ENCODE data around the gene RNF11.

The RNF11 gene

DNA sequence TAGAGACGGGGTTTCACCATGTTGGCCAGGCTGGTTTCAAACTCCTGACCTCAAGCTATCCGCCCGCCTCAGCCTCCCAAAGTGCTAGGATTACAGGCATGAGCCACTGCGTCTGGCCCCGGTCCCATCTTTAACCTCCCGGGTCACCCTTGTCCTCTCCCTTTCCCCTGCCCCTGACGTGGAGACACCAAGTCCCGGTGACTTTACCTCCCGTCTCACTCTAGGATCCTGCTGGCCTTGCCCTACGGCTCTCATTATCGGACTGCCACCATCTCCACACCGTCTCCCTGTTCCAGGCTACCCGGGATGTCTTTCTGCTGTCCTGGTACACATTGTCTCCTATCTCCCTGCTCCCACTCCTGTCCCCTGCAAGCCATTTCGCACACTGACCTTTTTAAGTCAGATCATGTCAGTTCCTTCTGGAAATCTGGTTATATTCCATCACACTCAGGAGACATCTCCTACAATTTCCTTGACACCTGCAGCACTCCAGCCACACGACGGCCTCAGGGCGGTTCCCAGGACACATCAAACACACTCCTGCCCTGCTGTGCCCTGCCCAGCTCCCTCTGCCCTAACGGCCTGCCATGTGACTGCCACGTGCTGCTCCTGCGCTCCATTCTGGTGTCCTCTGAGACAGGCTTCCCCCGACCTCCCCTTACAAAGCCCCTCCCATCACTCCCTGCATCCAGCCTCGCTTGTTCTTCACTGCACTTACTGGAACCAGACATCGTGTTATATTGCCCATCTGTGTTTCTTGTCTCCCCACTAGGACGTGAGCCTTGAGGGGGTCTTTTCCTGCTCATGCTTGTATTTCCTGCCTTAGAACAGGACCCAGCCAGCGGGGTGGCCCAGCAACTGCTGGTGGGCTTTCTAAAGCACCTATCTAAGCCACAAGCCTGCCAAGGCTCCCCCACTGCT lies 61.6 kb downstream of the RNF11 start:
- no peak for TF ChIP-seq PPARA (CRISPR knock-in tag; IDR thresholded peaks at IDR 0.05; ENCODE audit: borderline replicate concordance)
- TF ChIP-seq ZNF565 (CRISPR knock-in tag; conservative IDR thresholded peaks at IDR 0.05; ENCODE audit: low read depth), result no peak
- TF ChIP-seq, protein P1, sequence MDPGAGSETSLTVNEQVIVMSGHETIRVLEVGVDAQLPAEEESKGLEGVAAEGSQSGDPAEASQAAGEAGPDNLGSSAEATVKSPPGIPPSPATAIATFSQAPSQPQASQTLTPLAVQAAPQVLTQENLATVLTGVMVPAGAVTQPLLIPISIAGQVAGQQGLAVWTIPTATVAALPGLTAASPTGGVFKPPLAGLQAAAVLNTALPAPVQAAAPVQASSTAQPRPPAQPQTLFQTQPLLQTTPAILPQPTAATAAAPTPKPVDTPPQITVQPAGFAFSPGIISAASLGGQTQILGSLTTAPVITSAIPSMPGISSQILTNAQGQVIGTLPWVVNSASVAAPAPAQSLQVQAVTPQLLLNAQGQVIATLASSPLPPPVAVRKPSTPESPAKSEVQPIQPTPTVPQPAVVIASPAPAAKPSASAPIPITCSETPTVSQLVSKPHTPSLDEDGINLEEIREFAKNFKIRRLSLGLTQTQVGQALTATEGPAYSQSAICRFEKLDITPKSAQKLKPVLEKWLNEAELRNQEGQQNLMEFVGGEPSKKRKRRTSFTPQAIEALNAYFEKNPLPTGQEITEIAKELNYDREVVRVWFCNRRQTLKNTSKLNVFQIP (CRISPR knock-in tag; IDR thresholded peaks at IDR 0.05; ENCODE audit: borderline replicate concordance, low read depth), result no peak
- TF ChIP-seq BACH2 (CRISPR knock-in tag; IDR thresholded peaks at IDR 0.05; ENCODE audit: borderline replicate concordance), result no peak
- no peak for TF ChIP-seq TOX (CRISPR knock-in tag; IDR thresholded peaks at IDR 0.05; ENCODE audit: borderline replicate concordance)
- no peak for TF ChIP-seq TCF4 (CRISPR knock-in tag; IDR thresholded peaks at IDR 0.05; ENCODE audit: borderline replicate concordance)
- TF ChIP-seq, protein P2, sequence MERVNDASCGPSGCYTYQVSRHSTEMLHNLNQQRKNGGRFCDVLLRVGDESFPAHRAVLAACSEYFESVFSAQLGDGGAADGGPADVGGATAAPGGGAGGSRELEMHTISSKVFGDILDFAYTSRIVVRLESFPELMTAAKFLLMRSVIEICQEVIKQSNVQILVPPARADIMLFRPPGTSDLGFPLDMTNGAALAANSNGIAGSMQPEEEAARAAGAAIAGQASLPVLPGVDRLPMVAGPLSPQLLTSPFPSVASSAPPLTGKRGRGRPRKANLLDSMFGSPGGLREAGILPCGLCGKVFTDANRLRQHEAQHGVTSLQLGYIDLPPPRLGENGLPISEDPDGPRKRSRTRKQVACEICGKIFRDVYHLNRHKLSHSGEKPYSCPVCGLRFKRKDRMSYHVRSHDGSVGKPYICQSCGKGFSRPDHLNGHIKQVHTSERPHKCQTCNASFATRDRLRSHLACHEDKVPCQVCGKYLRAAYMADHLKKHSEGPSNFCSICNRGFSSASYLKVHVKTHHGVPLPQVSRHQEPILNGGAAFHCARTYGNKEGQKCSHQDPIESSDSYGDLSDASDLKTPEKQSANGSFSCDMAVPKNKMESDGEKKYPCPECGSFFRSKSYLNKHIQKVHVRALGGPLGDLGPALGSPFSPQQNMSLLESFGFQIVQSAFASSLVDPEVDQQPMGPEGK (CRISPR knock-in tag; IDR thresholded peaks at IDR 0.05; ENCODE audit: borderline replicate concordance), result no peak
- TF ChIP-seq, protein P3, sequence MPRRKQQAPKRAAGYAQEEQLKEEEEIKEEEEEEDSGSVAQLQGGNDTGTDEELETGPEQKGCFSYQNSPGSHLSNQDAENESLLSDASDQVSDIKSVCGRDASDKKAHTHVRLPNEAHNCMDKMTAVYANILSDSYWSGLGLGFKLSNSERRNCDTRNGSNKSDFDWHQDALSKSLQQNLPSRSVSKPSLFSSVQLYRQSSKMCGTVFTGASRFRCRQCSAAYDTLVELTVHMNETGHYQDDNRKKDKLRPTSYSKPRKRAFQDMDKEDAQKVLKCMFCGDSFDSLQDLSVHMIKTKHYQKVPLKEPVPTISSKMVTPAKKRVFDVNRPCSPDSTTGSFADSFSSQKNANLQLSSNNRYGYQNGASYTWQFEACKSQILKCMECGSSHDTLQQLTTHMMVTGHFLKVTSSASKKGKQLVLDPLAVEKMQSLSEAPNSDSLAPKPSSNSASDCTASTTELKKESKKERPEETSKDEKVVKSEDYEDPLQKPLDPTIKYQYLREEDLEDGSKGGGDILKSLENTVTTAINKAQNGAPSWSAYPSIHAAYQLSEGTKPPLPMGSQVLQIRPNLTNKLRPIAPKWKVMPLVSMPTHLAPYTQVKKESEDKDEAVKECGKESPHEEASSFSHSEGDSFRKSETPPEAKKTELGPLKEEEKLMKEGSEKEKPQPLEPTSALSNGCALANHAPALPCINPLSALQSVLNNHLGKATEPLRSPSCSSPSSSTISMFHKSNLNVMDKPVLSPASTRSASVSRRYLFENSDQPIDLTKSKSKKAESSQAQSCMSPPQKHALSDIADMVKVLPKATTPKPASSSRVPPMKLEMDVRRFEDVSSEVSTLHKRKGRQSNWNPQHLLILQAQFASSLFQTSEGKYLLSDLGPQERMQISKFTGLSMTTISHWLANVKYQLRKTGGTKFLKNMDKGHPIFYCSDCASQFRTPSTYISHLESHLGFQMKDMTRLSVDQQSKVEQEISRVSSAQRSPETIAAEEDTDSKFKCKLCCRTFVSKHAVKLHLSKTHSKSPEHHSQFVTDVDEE (CRISPR knock-in tag; IDR thresholded peaks at IDR 0.05), result no peak
- no peak for TF ChIP-seq ESRRG (CRISPR knock-in tag; IDR thresholded peaks at IDR 0.05)
- TF ChIP-seq ZFP30 (CRISPR knock-in tag; IDR thresholded peaks at IDR 0.05), result no peak
- ATAC-seq, result no peak

DNA sequence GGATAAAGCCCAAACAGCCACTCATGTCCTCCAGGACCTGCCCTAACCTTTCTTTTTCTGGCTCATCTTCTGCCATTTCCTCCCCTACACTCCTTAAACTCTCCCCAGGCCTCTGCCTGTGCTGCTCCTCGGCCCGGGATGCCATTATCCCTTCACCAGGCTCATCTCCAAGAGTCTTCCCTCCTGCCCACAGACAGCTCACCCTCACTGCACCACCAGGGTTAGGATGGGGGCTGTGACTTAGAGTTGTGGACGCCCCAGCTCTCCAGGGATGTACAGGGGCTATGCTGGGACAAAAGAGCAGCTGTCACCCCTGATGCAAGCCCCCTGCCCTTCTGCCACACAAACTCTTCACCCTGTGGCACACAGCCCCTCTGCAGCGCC lies 62.2 kb downstream of the RNF11 start:
- ATAC-seq, result no peak
- TF ChIP-seq, protein P2 (CRISPR knock-in tag; IDR thresholded peaks at IDR 0.05; ENCODE audit: borderline replicate concordance), result no peak
- TF ChIP-seq, protein P4, sequence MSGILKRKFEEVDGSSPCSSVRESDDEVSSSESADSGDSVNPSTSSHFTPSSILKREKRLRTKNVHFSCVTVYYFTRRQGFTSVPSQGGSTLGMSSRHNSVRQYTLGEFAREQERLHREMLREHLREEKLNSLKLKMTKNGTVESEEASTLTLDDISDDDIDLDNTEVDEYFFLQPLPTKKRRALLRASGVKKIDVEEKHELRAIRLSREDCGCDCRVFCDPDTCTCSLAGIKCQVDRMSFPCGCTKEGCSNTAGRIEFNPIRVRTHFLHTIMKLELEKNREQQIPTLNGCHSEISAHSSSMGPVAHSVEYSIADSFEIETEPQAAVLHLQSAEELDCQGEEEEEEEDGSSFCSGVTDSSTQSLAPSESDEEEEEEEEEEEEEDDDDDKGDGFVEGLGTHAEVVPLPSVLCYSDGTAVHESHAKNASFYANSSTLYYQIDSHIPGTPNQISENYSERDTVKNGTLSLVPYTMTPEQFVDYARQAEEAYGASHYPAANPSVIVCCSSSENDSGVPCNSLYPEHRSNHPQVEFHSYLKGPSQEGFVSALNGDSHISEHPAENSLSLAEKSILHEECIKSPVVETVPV (CRISPR knock-in tag; IDR thresholded peaks at IDR 0.05), result no peak
- no peak for TF ChIP-seq GLIS3 (CRISPR knock-in tag; IDR thresholded peaks at IDR 0.05)

DNA sequence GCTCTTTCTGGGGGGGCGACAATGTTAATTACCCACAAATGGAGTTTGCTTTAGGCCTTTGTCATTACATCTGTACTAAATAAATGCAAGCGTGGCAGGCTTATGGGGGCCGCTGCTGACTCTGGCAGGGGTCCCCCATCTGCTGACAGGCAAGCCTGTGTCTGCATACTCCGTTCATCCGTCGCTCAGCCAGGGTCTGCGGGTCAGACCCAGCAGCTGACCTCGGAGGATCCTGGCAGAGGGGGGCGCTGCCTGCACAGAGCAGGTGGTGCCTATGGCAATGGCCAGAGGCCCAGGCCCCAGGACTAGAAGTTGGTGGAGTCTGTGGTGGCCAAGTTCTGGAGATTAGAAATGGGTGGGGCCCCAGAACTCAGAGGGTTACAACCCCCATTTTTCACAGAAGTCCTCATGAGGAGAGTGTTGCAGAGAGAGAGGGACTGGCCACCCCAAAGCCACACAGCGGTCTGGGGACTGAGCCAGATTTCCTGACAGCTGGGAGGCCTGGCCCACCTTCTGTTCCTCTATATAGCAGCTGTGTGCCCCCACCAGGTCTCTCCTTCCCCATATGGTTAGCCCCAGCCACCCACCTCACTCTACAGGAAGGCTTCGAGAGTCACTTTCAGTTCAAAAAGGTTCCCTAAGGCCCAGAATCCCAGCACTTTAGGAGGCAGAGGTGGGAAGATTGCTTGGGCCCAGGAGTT lies 63.3 kb downstream of the RNF11 start:
- no peak for ATAC-seq
- TF ChIP-seq RARB (CRISPR knock-in tag; IDR thresholded peaks at IDR 0.05), result no peak
- TF ChIP-seq BACH2 (CRISPR knock-in tag; IDR thresholded peaks at IDR 0.05; ENCODE audit: borderline replicate concordance), result no peak
- no peak for TF ChIP-seq PPARA (CRISPR knock-in tag; IDR thresholded peaks at IDR 0.05; ENCODE audit: borderline replicate concordance)
- TF ChIP-seq TOX (CRISPR knock-in tag; IDR thresholded peaks at IDR 0.05; ENCODE audit: borderline replicate concordance), result no peak
- TF ChIP-seq, protein P5, sequence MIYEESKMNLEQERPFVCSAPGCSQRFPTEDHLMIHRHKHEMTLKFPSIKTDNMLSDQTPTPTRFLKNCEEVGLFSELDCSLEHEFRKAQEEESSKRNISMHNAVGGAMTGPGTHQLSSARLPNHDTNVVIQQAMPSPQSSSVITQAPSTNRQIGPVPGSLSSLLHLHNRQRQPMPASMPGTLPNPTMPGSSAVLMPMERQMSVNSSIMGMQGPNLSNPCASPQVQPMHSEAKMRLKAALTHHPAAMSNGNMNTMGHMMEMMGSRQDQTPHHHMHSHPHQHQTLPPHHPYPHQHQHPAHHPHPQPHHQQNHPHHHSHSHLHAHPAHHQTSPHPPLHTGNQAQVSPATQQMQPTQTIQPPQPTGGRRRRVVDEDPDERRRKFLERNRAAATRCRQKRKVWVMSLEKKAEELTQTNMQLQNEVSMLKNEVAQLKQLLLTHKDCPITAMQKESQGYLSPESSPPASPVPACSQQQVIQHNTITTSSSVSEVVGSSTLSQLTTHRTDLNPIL (CRISPR knock-in tag; IDR thresholded peaks at IDR 0.05; ENCODE audit: low read depth), result no peak

All from SK-N-SH treated with all-trans-retinoic acid at 6 μM for 48 hours (cell line).